ENCODE measurements around the gene TMCC2.

Gene TMCC2

DNA sequence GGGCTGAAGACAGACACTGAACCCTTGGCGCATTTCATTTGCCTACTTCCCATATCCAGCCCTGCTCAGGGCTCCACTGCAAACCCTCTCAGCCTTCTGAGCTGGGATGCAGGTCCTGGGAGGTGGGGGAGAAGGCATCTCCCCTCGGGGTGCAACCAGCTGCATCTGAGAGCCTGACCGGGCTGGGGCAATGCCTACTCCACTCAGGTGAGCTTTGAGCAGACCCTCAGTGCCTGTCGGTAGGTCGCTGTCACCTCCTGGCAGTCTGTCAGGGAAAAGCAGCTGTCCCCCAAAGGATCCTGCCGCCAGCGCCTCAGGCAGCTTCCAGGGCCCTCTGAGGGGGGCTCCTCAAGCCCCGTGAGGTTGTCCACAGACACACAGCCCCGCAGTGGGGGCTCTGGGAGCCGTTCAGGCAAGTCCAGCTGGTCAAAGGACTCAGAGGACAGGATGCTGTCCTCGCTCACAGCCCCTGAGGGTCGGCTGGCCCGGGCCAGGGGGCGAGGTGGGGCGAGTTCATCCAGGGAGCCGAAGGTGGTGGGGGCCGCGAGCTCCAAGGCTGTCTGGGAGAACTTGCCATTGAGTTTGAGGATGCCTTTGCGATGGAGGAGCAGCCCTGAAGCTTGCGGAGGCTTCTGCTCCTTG is 75.6 kb downstream of the TMCC2 start:
- DNase-seq (ENCODE audit: low read depth) = no peak

DNA sequence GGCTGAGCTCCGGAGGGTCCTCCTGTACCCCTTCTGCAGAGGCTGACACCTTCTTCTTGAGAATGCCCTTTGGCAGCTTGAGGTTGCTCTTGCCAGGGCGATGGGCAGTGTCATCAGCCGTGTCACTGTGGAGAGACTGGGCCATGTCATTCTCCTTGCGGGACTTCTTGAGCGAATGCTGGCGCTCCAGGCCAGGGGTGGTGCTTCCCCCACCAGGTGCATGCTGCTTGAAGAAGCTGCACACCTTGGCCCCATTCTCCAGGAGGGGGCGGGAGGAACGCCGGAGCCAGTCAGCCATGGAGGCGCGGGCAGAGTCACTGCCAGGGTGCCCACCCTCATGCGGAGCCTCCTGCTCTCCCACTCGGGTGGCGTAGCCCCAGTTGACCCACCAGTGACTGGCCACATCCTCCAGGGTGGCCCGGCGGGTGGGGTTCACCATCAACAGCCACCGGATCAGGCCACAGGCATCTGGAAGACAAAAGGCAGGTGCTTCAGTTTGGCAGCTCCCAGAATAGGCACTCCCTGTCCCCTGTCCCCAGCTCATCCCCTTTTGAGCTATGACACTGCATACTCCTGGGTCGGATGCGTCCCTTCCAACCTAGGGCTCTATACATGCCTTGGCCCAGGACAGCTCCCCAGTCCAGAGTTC is 76.4 kb downstream of the TMCC2 start:
- DNase-seq (ENCODE audit: low read depth) = no peak

DNA sequence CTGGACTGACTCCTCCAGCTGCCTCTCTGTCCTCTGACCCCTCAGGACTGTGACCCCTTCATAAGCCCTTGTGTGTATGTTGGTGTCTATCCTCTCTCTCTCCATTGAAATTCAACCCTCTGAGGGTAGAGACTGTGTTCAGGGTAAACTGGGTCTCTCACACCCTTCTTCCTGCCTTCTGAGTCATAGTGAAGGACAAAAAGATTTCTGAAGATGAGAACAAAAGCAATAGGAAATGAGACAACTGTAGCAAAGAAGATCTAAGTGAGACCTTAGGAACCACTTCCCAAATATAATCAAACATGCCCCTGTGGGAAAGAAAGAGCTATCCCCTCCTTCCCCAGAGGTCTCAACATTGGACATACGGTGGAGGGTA is 76.9 kb downstream of the TMCC2 start:
- DNase-seq (ENCODE audit: low read depth) = no peak

DNA sequence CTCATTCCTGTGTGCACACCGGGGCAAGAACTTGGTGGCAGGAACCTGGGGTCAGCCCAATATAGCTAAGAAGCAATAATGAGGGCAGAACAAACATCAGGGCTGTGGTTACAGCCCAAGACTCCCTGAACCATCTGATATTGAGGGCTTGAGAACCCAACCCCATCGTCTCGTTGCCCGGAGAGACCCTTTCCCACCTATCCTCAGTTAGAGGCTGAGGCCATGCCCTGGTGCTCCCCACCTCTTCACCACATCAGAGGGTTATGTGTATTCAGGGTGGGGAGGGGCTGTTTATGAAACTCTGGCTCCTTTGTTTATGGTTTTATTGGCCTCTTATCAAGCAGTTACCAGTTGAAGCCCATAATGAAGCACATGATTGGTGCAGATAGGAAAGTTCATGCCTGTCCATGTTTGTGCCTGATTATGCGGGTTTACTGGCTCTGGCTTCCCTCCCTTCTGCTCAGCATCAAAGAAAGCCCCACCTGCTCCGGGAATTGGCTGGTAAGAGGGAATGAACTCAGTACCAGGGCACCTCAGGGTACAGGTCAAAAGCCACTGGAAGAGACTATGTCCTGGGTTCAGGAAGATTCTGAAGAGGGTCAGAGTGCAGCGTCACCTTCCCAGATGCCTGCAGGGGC is 79.3 kb downstream of the TMCC2 start:
- DNase-seq (ENCODE audit: low read depth) = no peak

DNA sequence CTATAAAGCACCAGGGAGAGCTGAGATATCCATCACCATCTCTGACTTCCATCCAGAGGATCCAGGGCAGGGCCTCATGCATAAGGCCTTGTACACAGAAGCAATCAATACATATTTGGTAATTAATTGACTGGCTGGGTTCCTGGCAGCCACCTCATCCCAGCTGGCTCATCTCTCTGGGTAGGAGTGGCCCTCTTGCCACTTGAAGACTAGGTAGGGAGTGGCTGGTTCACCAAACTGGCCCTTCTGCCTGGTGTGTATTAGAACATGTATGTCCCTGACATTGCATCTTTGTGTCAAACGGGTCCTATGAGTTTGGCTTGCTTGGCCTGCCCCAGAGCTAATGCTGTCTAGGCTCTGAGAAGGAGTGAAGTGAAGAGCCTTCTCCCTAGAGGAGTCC is 82.0 kb downstream of the TMCC2 start:
- no peak for DNase-seq (ENCODE audit: low read depth)

DNA sequence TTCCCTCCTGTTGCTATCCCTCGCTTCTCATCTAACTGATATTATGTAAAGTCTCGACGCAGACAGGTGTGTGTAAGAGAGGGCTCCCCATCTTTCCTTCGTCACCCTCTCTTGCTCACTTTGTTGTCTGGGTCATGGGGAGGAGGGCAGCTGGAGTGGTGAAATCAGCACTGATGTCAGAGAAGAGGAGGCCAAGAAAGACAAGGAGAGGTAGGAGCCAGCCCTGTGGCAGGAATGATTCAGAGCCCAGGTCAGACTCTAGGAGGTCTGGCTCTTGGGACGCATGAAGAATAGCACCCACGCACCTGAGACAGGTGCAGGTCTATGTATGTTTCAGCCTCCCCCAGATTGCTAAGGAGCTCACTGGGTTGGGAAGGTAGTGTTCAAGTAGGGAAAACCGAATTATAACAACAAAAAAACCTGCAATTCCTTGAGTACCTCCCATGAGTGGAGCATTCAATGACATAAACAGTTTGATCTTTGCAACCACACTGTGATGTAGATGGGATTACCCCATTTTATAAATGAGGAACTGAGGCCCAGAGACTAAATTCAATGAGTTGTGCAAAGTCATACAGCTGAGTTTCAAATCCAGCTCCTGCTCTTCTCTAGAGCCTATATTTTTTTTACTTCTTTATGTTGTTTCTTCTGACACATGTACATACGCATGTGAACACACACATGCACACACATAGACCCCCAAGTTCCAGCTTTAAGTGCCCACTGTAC is 83.4 kb downstream of the TMCC2 start:
- DNase-seq (ENCODE audit: low read depth) = no peak

DNA sequence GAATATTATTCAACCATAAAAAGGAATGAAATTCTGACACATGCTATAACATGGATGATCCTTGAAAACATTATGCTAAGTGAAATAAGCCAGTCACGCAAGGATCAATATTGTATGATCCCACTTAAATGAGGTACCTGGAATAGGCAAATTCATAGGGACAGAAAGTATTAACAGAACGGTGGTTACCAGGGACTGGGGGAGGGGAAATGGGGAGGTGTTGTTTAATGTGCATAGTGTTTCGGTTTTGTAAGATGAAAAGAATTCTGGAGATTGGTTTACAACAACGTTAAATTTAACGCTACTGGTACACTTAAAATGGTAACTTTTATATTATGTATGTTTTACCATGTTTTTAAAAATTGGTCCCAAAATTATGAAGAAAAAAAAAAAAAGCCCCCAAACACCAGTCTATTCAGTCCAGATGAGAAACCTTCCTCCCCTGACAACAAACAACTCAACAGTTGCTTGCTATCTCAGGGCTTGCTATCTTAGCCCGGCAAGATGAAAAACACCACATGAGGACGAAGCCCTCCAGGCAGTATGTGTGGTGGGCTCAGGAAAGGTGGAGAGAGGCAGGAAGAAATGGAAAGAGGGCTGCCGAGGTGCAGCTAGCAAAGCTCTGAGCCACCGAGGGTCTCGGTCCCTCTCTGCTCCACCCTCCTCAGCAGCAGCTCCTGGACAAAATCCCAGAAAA is 85.3 kb downstream of the TMCC2 start:
- no peak for DNase-seq (ENCODE audit: low read depth)

DNA sequence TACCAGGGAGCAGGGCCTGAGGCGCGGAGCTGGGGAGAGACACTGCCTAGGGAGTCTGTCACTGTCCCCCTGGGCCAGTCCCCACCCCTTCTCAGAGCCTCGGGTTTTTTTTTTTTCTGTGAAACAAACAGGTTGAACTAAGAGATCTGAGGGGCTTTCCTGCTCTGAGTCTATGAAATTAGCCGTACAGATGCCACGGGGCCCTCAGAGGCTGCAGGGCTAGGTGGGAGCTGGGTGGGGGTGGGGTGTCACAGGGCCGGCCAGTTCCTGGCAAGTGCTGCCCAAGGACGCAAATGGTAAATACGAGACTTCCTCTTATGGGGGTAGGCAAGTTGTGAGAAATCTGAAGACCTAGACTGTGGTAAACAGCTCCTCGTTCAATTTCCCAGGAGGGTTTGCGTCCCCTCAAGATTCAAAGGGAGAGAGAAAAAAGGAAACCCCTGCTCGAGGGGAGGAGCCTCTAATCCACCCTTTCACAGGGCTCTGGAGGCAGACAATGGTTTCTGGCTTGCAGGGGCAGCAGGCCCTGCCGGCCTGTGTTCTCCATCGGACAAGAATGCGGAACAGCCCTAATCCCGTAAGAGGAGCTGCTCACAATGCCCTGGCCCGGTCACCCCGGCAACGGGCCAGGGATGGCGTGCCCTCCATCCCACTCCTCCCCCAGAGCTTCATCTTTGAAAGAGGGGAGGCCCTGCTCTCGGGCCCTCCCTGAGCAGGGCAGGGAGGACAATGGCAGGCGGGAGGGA is 86.0 kb downstream of the TMCC2 start:
- no peak for DNase-seq (ENCODE audit: low read depth)

DNA sequence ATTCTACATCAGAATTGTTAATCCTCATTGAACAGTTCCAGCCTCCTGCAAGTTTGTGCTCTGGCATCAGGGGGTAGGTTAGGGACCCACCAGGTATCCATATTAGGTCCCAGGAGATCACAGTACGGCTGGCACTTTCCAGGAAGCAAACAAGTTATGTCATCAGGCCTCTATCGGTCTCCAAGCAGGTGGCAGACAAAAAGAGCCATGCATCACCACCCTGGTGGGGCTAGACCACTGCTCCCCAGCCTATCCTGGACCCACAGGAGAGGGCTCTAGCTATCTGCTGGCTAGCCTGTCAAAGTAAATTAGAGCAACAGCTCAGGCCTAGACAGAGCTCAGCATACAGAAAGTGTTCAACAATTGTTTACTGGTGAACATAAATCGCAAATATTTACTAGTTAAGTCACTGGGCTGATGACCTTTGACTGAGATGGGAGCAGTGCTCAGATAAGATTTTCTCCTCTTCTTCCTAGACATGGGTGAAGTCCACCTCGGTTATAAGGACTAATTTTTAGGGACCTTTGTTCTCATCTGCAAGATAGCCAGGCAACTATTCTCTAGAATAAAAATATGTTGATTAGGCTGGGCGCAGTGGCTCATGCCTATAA is 87.4 kb downstream of the TMCC2 start:
- DNase-seq (ENCODE audit: low read depth) = no peak

DNA sequence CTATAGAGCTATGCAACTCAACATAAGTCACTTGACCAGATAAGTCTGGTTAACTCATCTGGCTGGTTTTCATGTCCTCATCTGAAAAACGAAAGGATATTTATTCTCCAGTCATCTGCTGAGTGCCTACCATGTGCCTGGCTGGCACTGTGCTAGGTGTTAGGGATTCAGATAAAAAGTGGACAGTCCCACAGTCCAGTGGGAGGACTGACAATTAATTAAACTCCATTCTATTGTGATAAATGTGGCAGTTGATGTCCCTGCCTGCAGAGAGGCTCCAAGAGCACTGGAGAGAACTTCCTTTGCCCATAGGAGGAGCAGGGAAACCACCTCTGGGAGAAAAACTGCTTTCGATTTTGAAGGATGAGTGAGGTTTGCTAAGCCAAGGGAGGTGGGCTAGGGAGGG is 88.4 kb downstream of the TMCC2 start:
- no peak for DNase-seq (ENCODE audit: low read depth)

DNA sequence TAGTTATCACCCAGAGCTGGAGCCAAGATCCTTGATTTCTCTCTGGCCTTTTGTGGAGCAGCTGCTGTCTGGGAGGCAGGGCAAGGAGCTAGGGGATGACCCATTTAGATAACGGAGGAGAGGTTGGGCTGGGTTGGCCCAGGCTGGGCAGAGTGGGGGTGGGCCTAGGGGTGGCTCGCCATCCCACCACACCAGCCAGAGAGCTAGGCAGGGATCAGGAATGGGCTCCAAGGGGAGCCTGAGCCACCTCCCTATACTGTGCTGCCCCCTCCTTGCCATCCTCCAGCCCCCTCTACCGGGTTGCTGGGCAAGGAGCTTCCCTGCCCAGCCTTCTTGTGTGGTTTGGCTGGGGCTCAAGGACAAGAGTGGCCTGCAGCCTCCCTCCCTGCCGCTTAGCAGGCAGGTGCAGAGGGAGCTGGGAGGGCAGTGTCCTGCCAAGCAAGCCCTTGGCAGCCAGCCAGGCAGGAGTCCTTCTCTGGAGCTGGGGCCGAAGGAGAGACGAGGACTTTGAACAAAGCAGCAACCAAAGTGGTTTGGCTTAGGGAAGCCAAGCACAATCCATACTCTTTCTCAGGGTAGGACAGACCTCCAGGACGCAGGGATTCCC is 89.7 kb downstream of the TMCC2 start:
- DNase-seq (ENCODE audit: low read depth) = no peak

DNA sequence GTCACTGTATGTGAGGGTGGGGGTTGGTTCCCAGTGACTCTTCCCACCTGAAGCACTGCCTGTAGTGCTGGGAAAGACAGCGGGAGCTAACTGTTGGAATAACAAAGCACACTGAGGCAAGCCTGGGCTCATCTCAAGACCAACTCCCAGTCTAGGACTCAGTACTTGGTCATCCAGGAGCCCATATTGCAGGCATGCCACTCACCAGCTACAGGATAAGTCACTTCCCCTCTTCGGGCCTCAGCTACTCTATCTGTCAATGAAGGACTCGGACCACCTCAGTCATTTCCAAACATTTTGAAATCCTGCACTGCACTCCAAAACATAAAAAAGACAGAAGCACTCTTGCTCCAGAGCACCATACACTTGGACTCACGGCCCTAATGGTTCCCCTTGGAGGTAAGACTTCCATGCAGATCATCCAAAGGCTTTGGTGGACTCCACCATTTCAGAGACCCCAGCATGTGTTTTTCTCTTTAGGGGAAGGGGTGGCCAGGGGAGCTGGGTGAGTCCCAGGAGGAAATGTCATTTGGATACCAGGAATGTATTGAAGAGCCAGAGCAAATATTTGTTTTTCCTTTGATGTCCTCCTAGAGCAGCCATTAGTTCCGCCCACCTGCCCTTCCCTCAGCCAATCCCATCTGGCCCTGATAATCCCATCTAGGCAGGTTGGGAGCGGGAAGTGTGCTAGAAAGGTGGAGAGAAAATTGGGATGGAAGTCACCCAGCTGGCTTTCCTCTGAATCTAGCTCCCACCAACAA is 90.7 kb downstream of the TMCC2 start:
- no peak for DNase-seq (ENCODE audit: low read depth)

DNA sequence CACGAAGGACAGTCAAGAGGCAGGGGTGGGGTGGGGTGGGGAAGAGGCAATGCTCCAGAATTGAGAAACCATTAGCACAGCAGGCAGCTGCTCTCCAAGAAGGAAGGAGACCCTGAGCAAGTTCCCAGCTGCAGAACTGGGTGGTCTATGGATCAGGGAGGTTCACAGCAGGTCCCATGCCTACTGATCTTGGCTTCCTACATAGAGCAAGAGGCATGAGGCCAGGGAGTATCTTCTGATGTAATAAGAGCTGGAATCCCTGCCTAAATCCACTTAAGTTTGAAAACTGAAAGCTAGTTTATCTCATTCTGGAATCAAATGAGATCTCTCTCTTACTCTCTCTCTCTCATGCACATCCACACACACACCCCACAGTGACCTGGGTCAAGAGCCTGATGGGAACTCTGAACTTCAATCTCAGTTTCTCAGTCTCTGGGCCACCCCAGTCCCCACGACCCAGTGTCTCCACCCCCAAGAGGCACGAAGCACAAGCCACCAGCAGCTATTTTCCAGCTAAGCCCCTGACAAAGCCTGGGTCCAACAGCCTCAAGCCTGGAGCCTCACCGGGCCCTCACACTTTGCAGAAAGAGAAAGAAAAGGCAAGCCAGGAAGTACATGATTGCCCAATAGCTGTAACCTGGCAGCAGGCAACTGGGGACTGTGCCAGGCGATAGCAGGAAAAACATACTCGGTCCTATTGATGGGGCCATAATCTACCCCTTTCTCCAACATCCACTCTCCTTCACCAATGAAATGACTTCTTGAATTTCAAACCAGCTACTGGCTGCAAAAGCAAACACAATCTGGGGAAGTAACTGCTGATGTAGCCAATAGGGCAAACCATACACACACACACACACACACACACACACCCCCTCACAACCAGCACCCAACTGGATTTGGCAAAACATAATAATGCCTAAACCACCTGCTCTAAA is 91.6 kb downstream of the TMCC2 start:
- DNase-seq (ENCODE audit: low read depth) = no peak

DNA sequence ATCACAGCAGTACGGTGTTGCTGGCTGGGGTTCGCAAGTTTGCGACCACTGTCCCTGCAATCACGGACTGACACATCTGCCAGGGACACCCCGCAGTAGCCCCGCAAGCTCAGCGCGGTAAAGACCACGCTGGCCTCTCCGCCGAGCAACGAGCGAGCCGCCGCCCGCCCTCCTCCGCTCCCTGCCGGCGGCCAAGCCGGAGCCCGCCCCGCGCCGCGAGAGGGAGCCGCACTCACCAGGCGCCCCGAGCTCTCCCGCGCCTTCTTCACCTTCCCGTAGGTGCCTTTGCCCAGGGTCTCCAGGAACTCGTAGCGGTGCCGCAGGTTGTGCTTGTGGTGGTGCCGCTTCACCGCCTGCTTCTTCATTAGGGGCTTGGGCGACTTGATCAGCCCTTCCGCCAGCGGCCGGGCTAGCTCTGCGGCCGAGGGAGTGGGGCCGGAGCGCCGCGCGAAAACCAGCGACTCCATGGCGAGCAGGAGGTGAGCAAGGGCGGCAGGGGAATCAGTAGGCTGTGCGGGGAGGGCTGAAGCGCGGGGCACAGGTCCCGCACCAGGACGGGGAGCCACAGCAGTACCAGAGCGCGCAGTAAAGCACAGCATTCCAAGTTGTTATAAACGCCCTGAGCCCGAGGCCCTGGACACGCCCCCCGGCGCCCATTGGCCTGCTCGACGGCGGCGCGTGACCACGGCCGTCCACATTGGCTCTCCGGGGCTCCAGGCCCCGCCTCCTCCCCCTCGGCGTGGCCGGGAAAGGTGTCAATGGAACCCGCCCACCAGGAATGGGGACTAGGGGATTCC is 93.6 kb downstream of the TMCC2 start, which contains the start of gene NUAK2:
Gene NUAK2, minus strand, starts transcription at position 584 of the 797 bp plus-strand sequence. Its CDS starts 117 bp downstream, at position 467.
- peak; percentile 82 for DNase-seq (ENCODE audit: low read depth)

DNA sequence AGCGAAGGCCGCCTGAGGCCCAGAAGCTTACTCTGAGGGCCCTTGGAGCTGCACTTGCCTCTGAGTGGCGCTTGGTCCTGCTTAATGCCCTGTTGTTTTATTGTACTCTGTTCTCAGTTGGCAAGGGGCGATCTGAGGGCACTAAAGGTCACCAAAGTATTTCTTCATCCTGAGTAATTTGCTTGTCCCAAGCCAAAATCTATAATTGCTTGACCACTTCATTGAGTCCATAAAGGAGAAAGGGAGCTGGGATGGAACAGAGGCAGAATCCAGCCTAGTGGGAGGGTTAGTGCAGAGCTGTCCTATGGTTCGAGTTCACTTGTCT is 94.2 kb downstream of the TMCC2 start:
- DNase-seq (ENCODE audit: low read depth) = no peak
